Stimulated activated CD4-positive, alpha-beta T cell treated with anti-CD3 and anti-CD28 coated beads, Interleukin-12 subunit alpha, Interleukin-12 subunit beta, amount 100 ng/mL, for 24 hours (primary cell): Measurements from ENCODE around the gene NUDT19.
"Not testable (repeated sequence)": the region's sequence is repeated elsewhere in the genome, so short reads cannot be mapped to it uniquely, and the experiment has no call there.

Experiments
- DNase-seq, 2 experiments: peaks; one replicate each; pipeline ENCODE4 v3.0.0-alpha.2; 2020; ENCODE audit warnings: low read depth in 2 of 2

Gene NUDT19

DNA sequence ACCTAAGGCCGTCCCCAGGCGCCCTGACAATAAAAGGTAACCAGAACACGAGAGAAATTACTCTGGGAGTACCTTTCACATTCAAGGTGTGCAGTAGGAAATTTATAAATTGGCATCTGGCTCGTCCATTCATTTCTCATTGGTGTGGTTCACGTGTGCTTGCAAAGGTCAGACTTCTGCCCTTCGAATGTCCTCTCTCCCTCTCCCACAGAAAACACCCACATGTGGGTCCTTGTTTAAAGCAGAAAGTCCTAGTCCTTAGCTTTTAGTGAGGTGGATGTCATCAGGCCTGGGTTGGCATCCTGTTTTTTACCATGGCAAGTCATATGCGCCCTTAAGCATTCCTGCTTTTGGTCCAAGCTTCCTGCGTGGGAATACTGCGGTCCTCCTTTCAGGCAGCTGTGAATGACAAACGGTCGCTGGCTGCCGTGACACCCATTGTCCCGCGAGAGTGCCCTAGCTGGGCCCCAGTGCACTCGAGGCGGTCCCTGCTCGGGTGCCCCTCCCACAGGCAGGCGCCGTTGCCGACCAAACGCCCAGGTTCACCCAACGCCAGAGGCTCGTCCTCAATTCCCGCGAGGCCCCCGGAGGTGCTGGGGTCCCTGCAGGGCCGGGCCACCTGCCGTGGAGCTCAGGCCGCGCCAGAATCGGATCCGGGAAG lies at the start of gene NUDT19:
TSS of gene NUDT19 (plus strand) at position 531 of the 661 bp plus-strand sequence. CDS start 140 bp downstream, outside the sequence.
- peak; percentile 64 to 78 for DNase-seq

DNA sequence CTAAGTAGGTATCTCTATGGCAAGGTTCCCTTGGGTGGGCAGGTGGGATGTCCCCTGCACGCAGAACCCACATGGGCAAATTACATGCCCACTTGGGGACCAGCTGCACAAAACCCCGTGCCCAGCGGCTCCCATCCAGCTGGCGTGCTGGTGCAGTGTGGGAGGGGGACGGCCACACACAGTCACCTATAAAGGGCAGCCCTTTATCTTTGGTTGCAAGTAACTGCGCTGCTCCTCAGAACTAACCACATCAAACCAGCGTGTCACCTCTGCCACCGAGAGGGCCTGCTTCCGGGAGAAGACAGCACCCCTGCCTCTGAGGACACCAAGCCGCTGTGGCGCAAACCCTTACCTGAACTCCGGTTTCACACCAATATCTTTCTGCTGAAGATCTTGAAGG lies 48.9 kb upstream of the NUDT19 start:
- DNase-seq, result peak; percentile 31 to 54

DNA sequence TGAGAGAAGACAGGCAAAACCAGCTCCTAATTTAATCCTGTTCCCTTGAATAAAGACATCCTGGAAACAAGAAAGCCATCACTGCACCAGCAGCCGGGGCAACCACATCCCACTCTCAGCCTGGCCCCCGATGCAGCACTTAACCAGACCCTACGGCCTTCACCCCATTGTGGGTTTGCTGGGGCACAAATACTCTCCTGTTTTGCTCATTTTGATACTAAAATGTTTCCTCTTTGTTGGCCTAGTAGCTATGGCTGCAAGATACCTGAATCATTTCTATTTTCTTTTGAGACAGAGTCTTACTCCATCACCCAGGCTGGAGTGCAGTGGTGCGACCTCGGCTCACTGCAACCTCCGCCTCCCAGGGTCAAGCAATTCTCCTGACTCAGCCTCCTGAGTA lies 45.1 kb upstream of the NUDT19 start:
- DNase-seq, result no peak

GRCh38 chr19:32647361-32647760 lies 44.3 kb upstream of the NUDT19 start:
- DNase-seq, result no peak

GRCh38 chr19:32649751-32650150 lies 41.9 kb upstream of the NUDT19 start:
- no peak for DNase-seq

GRCh38 chr19:32650671-32651070 lies 41.0 kb upstream of the NUDT19 start:
- DNase-seq, result no peak

DNA sequence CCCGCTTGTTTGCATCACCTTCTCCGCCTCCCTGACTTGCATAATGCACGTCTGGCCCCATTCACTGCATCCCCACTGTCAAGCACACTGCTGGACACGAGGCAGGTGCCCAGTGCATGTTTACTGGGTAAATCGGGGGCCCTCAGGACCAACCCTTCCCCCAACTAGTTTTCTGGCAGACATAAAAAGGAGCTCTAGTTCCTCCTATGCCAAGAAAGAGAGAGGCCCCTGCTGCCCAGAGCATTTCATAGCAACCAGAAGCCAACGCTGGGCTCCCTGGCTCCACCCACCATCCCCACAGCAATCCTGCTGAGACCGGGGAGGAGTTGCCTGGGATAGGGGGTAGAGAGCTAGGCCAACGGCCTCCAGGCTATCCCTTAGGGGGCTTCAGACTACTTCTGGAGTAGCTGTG lies 39.9 kb upstream of the NUDT19 start:
- no peak for DNase-seq

GRCh38 chr19:32652331-32652730 lies 39.3 kb upstream of the NUDT19 start:
- not testable (repeated sequence) for DNase-seq

GRCh38 chr19:32652894-32653598 lies 38.6 kb upstream of the NUDT19 start:
- DNase-seq, result no peak

- no peak for DNase-seq
Measured at GRCh38 chr19:32653599-32653915, 38.1 kb upstream of the NUDT19 start.

DNA sequence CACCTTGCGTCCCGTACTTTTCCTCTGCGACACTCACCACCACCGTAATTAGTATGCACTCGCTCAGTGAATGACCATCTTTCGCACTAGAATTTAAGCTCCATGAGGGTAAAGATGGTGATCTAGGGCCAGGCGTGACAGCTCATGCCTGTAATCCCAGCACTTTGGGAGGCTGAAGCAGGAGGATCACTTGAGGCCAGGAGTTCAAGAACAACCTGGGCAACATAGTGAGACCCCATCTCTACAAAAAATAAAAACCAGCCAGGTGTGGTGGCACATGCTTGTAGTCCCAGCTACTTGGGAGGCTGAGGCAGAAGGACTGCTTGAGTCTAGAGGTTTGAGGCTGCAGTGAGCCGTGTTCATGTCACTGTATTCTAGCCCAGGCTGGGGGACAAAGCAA lies 35.2 kb upstream of the NUDT19 start:
- not testable (repeated sequence) for DNase-seq

- DNase-seq, result no peak
Measured at GRCh38 chr19:32658075-32658474, 33.5 kb upstream of the NUDT19 start.

- no peak for DNase-seq
Measured at GRCh38 chr19:32658527-32658926, 33.1 kb upstream of the NUDT19 start.

DNA sequence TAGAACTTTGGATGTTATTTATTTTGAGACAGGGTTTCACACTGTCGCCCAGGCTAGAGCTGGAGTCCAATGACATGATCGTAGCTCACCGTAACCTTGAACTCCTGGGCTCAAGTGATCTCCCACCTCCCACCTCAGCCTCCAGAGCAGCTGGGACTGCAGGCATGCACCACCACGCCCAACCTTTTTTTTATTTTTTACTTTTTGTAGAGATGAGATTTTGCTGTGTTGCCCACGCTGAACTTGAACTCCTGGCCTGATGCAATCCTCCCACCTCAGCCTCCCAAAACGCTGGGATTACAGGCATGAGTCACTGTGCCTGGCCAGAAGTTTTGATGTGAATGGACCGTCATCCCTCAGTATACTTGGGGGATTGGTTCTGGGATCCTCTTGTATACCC lies 30.3 kb upstream of the NUDT19 start:
- DNase-seq, result no peak

- no peak for DNase-seq
Measured at GRCh38 chr19:32662186-32662585, 29.4 kb upstream of the NUDT19 start.

DNA sequence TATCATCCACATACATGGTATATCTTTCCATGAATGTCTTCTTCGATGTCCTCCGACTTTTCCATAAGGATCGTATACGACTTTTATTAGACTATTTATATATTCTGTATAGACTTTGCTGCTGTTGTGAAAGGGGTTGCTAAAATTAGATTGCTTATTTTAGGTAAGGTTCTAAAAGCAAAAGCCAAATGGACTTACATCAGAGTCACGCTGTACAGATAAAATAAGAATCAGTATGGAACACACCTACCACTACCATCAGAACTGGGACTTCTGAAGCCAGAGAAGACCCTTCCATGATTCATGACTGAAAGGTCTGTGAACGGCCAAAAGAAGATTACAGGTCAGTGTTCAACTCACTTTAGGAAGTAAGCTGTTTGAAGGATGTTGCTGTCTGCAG lies 25.5 kb upstream of the NUDT19 start:
- no peak for DNase-seq

GRCh38 chr19:32669310-32669709 lies 22.3 kb upstream of the NUDT19 start:
- no peak for DNase-seq

GRCh38 chr19:32671883-32672593 lies 19.6 kb upstream of the NUDT19 start:
- DNase-seq, result no peak

GRCh38 chr19:32672841-32673240 lies 18.8 kb upstream of the NUDT19 start:
- DNase-seq, result no peak

- no peak for DNase-seq
Measured at GRCh38 chr19:32673573-32673972, 18.0 kb upstream of the NUDT19 start.

DNA sequence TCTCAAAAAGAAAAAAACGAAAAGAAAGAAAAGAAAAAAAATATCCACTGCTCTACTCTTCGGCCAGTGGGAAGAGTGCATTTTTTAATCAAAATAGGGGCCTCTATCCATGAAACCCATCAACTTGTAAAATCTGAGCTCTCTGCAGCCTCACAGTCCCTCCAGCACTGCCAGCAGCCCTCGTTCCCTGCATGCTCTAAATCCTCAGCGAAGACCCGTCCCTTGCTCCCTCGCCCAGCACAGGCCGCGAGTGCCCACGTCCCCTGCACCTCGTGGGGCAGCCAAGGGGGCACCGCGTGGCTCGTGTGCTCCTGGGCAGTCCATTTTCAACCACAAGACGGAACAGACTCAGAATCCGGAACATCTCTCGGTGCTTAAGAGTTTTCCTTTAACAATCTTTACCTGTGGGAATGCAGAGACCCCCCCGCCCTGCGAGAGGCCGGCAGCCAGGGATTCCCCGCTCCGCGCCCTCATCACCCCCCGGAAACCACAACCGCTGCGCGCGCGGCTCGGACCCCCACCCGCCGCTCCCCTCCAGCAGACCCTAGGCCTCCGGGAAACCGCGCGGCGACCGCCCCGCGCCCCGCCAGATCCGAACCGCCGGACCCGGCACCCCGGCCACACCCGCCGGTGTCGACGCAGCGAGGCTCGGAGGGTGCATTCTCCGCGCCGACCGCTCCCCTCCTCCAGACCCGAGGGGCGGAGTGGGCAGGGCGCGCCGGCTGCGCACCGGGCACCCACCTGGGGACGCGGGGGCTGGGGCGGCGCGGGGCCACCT lies 17.3 kb upstream of the NUDT19 start:
- no peak for DNase-seq
